ENCODE results near the gene ONECUT2.
"Not testable (repeated sequence)": the region's sequence is repeated elsewhere in the genome, so short reads cannot be mapped to it uniquely, and the experiment has no call there.

Gene ONECUT2

DNA sequence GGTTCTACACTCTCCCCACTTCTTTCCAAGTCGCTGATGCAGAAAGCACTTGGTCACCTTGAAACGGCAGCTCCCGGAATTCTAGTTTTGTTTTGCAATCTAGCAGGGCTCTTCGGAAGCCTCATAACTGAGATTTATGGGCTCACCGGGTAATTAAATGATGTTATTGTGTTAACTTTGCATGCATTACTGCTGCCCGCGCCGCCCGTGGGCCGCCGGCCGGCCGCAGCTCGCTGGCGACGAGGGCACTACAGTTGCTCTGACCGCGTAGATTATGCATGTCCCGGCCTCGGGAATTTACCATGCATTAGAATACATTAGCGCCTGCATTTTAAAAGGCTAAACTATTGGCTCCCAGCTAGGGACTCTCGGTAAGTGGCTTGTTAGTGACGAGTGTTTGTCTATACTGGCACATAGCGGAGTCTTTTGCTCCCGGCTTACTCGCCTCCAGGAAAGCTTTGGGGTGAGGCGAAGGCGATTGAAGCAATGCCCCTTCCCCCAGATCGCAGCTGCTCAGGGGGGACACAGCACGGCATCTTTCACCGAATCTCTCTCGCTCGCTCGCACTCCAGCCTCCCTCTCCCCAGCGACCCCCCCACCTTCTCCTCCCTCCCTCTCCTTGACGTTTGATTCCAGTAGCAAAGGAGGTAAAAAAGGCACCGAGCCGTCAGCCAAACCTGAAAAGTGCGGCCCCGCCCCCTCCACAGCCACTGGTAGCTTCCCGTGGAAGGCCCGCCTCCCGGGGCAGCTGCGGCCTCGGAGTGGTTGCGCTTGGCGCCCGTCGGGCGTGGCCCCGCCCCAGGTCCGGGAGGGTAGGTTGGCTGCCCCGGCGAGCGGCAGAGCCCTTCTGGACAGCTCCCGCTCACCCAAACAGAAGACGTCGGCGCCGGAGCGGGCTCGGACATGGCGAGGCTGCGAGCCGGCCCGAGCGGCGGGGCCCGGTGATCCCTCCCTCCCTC is at the start of gene ONECUT2:
Gene ONECUT2, plus strand, starts transcription at position 839 of the 959 bp plus-strand sequence. CDS start 343 bp downstream, outside the sequence.
- TF ChIP-seq, protein P1, sequence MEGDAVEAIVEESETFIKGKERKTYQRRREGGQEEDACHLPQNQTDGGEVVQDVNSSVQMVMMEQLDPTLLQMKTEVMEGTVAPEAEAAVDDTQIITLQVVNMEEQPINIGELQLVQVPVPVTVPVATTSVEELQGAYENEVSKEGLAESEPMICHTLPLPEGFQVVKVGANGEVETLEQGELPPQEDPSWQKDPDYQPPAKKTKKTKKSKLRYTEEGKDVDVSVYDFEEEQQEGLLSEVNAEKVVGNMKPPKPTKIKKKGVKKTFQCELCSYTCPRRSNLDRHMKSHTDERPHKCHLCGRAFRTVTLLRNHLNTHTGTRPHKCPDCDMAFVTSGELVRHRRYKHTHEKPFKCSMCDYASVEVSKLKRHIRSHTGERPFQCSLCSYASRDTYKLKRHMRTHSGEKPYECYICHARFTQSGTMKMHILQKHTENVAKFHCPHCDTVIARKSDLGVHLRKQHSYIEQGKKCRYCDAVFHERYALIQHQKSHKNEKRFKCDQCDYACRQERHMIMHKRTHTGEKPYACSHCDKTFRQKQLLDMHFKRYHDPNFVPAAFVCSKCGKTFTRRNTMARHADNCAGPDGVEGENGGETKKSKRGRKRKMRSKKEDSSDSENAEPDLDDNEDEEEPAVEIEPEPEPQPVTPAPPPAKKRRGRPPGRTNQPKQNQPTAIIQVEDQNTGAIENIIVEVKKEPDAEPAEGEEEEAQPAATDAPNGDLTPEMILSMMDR (IDR thresholded peaks at IDR 0.05; ENCODE audit: extremely low read depth, missing control alignments) = no peak
- peak; percentile 84 for DNase-seq (ENCODE audit: low spot score)

DNA sequence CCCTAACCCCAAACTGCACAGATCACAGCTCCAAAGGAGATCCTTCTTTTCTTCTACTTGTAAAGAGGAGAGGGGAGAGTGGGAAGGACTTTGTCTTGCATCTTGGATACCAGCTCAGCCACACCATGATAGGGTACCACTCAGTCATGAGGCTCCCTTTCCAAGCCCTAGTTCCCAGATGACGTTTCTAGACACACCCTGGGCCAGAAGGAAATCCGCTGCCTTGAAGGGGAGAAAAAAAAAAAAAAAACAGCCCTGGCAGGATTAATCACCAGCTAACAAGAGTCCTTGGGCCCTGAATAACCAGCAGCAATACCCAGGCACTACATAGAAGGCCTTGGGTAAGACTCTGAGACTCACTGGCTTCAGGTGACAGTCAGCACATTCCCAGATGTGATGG is 45.9 kb upstream of the ONECUT2 start:
- TF ChIP-seq, protein P1 (IDR thresholded peaks at IDR 0.05; ENCODE audit: extremely low read depth, missing control alignments) = no peak
- no peak for DNase-seq (ENCODE audit: low spot score)

DNA sequence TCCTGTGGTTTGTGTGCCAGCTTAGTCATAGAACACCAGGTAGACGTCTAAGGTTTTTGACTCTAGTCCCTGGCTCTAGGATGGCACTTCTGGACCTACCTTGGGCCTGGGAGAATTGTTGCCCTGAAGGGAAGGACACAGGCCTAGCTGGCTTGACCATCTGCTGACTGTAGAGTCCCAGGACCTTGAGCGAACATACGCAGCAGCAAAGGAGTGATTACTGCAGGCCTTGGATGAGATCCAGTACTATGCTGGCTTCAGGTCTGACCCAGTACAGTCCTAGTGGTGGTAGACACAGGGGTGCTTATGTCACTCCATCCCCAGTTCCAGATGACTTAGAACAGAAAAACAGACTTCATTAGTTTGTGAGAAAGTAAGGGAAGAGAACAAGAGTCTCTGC is 45.1 kb upstream of the ONECUT2 start:
- TF ChIP-seq, protein P1 (IDR thresholded peaks at IDR 0.05; ENCODE audit: extremely low read depth, missing control alignments) = no peak
- DNase-seq (ENCODE audit: low spot score) = no peak

DNA sequence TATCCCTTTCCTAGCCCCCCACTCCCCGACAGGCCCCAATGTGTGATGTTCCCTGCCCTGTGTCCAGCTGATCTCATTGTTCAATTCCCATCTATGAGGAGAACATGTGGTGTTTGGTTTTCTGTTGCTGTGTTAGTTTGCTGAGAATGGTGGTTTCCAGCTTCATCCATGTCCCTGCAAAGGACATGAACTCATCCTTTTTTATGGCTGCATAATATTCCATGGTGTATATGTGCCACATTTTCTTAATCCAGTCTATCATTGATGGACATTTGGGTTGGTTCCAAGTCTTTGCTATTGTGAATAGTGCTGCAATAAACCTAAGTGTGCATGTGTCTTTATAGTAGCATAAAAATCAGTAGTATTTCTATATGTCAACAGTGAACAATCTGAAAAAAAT is 40.4 kb upstream of the ONECUT2 start:
- DNase-seq (ENCODE audit: low spot score) = not testable (repeated sequence)

DNA sequence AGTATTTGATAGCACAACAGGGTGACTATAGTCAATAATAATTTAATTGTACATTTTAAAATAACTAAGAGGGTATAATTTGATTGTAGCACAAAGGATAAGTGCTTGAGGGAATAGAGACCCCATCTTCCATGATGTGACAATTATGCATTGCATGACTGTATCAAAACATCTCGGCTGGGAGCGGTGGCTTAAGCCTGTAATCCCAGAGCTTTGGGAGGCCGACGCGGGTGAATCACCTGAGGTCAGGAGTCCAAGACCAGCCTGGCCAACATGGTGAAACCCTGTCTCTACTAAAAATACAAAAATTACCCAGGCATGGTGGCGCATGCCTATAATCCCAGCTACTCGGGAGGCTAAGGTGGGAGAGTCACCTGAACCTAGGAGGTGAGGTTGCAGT is 38.3 kb upstream of the ONECUT2 start:
- not testable (repeated sequence) for DNase-seq (ENCODE audit: low spot score)

DNA sequence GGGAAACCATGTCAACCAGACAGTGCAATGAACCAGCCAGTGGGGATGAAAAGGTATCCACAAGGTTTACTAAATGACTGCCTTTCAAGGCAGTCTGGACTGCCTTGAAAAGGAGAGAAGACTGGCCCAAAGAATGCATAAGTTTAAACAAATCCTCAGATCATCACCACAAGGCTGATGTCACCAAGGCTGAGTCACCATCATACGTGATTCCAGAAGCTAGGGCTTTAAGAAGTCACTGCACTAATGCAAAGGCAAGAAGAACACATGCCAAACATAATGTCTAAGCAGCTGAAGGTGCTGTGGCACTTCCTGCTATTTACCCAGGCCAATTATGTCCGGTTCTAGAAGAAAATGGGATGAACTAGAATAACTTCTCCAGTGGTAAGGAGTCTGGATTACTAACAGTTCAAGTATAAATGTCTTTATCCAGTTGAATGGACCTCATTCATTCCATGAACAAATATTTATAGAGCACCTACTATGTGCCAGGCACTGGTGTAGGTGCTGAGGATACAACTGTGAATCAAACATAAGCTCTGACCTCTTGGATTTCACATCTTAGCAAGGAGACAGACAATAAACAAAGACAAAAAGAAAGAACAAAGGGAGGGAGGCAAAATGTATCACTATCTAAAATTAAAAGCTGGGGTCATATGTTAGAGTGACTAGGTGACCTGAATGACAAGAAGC is 37.6 kb upstream of the ONECUT2 start:
- DNase-seq (ENCODE audit: low spot score) = no peak
- TF ChIP-seq, protein P1 (IDR thresholded peaks at IDR 0.05; ENCODE audit: extremely low read depth, missing control alignments) = no peak

DNA sequence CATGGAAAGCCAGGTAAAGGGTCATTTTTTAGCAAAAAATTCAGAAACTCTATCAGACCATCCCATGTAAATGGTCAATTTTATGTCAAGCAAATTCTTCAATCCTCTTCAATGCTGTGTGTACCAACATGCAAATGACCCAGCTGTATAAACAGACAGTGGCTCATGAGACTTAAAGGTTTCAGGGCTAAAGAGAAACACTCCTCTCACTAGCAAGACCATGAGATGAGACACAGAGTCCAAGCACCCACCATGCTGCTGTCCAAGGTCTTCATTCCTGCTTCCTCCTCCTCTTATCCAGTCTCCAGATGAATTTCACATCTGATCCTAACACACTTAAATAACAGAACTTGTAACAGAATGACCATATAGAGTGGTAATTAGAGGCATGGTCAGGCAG is 30.8 kb upstream of the ONECUT2 start:
- no peak for DNase-seq (ENCODE audit: low spot score)
- TF ChIP-seq, protein P1 (IDR thresholded peaks at IDR 0.05; ENCODE audit: extremely low read depth, missing control alignments) = no peak

DNA sequence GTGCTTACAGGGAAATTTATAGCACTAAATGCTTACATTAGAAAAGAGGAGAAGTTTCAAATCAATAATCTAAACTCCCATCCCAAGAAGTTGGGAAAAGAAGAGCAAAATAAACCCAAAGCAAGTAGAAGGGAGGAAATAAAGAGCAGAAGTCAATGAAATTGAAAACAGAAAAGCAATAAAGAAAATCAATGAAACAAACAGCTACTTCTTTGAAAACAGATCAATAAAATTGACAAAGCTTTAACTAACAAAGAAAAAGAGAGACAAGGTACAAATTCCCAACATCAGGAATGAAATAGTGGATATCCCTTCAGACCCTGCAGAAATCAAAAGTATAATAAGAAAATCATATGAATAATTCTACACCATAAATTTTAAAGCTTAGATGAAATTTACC is 25.5 kb upstream of the ONECUT2 start:
- TF ChIP-seq, protein P1 (IDR thresholded peaks at IDR 0.05; ENCODE audit: extremely low read depth, missing control alignments) = no peak
- no peak for DNase-seq (ENCODE audit: low spot score)

Data from GM20000 (cell line).